ENCODE data around the gene SLC38A9. TPM values are rescaled to one million over a fixed set of nuclear protein-coding genes. Genes with fewer than 3 reads are reported as not detected.
"Not testable (repeated sequence)": the region's sequence is repeated elsewhere in the genome, so short reads cannot be mapped to it uniquely, and the experiment has no call there.

Gene SLC38A9
- total and polyA plus RNA-seq, 2 experiments from 2014 or later, result 17.0 to 23.8 TPM

- no peak for DNase-seq
- Histone ChIP-seq H3K9me2 (ENCODE audit: insufficient read depth) (no peaks in the 10 kb centered on the region), H3K36me3 (ENCODE audit: low read depth) (no peaks in the 10 kb centered on the region), H3K27ac (no peak overlapping the region), H3F3A (ENCODE audit: insufficient read depth) (no peaks in the 10 kb centered on the region), H3K79me2 (ENCODE audit: insufficient read depth) (no peaks in the 10 kb centered on the region), H3K4me2 (ENCODE audit: unreplicated experiment) (no peak overlapping the region), H3K9me3 (ENCODE audit: low read depth) (no peaks in the 10 kb centered on the region), H3K4me1 (ENCODE audit: insufficient read depth) (no peaks in the 10 kb centered on the region), H3K4me3 (no peak overlapping the region), H4K20me1 (ENCODE audit: insufficient read depth) (no peaks in the 10 kb centered on the region), H3K9ac (no peak overlapping the region), H2AFZ (no peak overlapping the region), H3K27me3 (replicated peaks; ENCODE audit: insufficient read depth) (no peaks in the 10 kb centered on the region)
- TF ChIP-seq EZH2 (IDR thresholded peaks at IDR 0.05; ENCODE audit: insufficient read depth, poor library complexity, severe bottlenecking) (no peak), EZH2phosphoT487 (IDR thresholded peaks at IDR 0.05; ENCODE audit: insufficient read depth, low read depth) (no peak)
- in situ Hi-C loops (cut with MboI), result no loop called here
Measured at GRCh38 chr5:55610542-55610941, 101.6 kb downstream of the SLC38A9 start.

GRCh38 chr5:55609413-55609812, 102.7 kb downstream of the SLC38A9 start:
- H3K79me2 ChIP-seq (ENCODE audit: insufficient read depth), result no peaks in the 10 kb centered on the region
- H3K4me1 ChIP-seq (ENCODE audit: insufficient read depth), result peaks cover 9% of the 10 kb centered on the region
- 95 to 100% methylated on average over 1 of the region's 1 CpG for WGBS, 2 experiments (ENCODE audit: low coverage in 1 of 2, low lambda C conversion rate in 2 of 2, missing lambda C conversion rate in 2 of 2)
- peaks cover 6% of the 10 kb centered on the region for H3F3A ChIP-seq (ENCODE audit: insufficient read depth)
- no peaks in the 10 kb centered on the region for H4K20me1 ChIP-seq (ENCODE audit: insufficient read depth)
- H2AFZ ChIP-seq, result no peak overlapping the region
- H3K36me3 ChIP-seq (ENCODE audit: low read depth), result no peaks in the 10 kb centered on the region
- no peak overlapping the region for H3K4me2 ChIP-seq (ENCODE audit: unreplicated experiment)
- DNase-seq, result no peak
- no peak for TF ChIP-seq EZH2phosphoT487 (IDR thresholded peaks at IDR 0.05; ENCODE audit: insufficient read depth, low read depth)
- TF ChIP-seq EZH2 (IDR thresholded peaks at IDR 0.05; ENCODE audit: insufficient read depth, poor library complexity, severe bottlenecking), result no peak
- H3K9ac ChIP-seq, result no peak overlapping the region
- no peak overlapping the region for H3K4me3 ChIP-seq
- H3K27me3 ChIP-seq (replicated peaks; ENCODE audit: insufficient read depth), result no peaks in the 10 kb centered on the region
- H3K9me3 ChIP-seq (ENCODE audit: low read depth), result no peaks in the 10 kb centered on the region
- in situ Hi-C loops (cut with MboI), result no loop called here
- H3K27ac ChIP-seq, result no peak overlapping the region
- no peaks in the 10 kb centered on the region for H3K9me2 ChIP-seq (ENCODE audit: insufficient read depth)

- Histone ChIP-seq H3F3A (ENCODE audit: insufficient read depth) (peaks cover 12% of the 10 kb centered on the region), H2AFZ (no peak overlapping the region), H3K9ac (no peak overlapping the region), H3K79me2 (ENCODE audit: insufficient read depth) (no peaks in the 10 kb centered on the region), H3K36me3 (ENCODE audit: low read depth) (no peaks in the 10 kb centered on the region), H3K4me2 (ENCODE audit: unreplicated experiment) (no peak overlapping the region), H3K27ac (no peak overlapping the region), H3K27me3 (replicated peaks; ENCODE audit: insufficient read depth) (no peaks in the 10 kb centered on the region), H3K4me3 (no peak overlapping the region), H3K9me2 (ENCODE audit: insufficient read depth) (no peaks in the 10 kb centered on the region), H3K9me3 (ENCODE audit: low read depth) (no peaks in the 10 kb centered on the region), H3K4me1 (ENCODE audit: insufficient read depth) (peaks cover 16% of the 10 kb centered on the region), H4K20me1 (ENCODE audit: insufficient read depth) (no peaks in the 10 kb centered on the region)
- no peak for DNase-seq
- 79 to 86% methylated on average over 6 of the region's 6 CpGs for WGBS, 2 experiments (ENCODE audit: low coverage in 1 of 2, low lambda C conversion rate in 2 of 2, missing lambda C conversion rate in 2 of 2)
- in situ Hi-C loops (cut with MboI), result no loop called here
- TF ChIP-seq EZH2 (IDR thresholded peaks at IDR 0.05; ENCODE audit: insufficient read depth, poor library complexity, severe bottlenecking) (no peak), EZH2phosphoT487 (IDR thresholded peaks at IDR 0.05; ENCODE audit: insufficient read depth, low read depth) (no peak)
Measured at GRCh38 chr5:55608595-55609349, 103.4 kb downstream of the SLC38A9 start.

- H3K27me3 ChIP-seq (replicated peaks; ENCODE audit: insufficient read depth); H4K20me1 ChIP-seq (ENCODE audit: insufficient read depth); H3K4me3 ChIP-seq; H3K9me3 ChIP-seq (ENCODE audit: low read depth); H3K36me3 ChIP-seq (ENCODE audit: low read depth); H3K4me2 ChIP-seq (ENCODE audit: unreplicated experiment); in situ Hi-C loops (cut with MboI); H3K79me2 ChIP-seq (ENCODE audit: insufficient read depth); H3K9me2 ChIP-seq (ENCODE audit: insufficient read depth); H3K27ac ChIP-seq; H3K9ac ChIP-seq; H2AFZ ChIP-seq: not testable (repeated sequence)
- Histone ChIP-seq H3F3A (ENCODE audit: insufficient read depth) (peaks cover 27% of the 10 kb centered on the region), H3K4me1 (ENCODE audit: insufficient read depth) (peaks cover 30% of the 10 kb centered on the region)
- WGBS, 2 experiments (ENCODE audit: low coverage in 1 of 2, low lambda C conversion rate in 2 of 2, missing lambda C conversion rate in 2 of 2), result 67 to 71% methylated on average over 3 to 5 of the region's 5 CpGs
- DNase-seq, result peak; percentile 61
Measured at GRCh38 chr5:55607309-55607708, 104.8 kb downstream of the SLC38A9 start.

- Histone ChIP-seq H3K9me3 (ENCODE audit: low read depth) (no peaks in the 10 kb centered on the region), H3K9me2 (ENCODE audit: insufficient read depth) (no peaks in the 10 kb centered on the region), H4K20me1 (ENCODE audit: insufficient read depth) (no peaks in the 10 kb centered on the region), H2AFZ (peak overlapping the region; percentile 66), H3K4me3 (no peak overlapping the region), H3K27me3 (replicated peaks; ENCODE audit: insufficient read depth) (no peaks in the 10 kb centered on the region), H3K27ac (peak overlapping the region; percentile 99), H3K4me1 (ENCODE audit: insufficient read depth) (peaks cover 57% of the 10 kb centered on the region), H3F3A (ENCODE audit: insufficient read depth) (peaks cover 53% of the 10 kb centered on the region), H3K79me2 (ENCODE audit: insufficient read depth) (no peaks in the 10 kb centered on the region), H3K4me2 (ENCODE audit: unreplicated experiment) (peak overlapping the region; percentile 39), H3K9ac (peak overlapping the region; percentile 89), H3K36me3 (ENCODE audit: low read depth) (no peaks in the 10 kb centered on the region)
- TF ChIP-seq EZH2 (IDR thresholded peaks at IDR 0.05; ENCODE audit: insufficient read depth, poor library complexity, severe bottlenecking) (no peak), EZH2phosphoT487 (IDR thresholded peaks at IDR 0.05; ENCODE audit: insufficient read depth, low read depth) (no peak)
- 75 to 80% methylated on average over 7 of the region's 7 CpGs for WGBS, 2 experiments (ENCODE audit: low coverage in 1 of 2, low lambda C conversion rate in 2 of 2, missing lambda C conversion rate in 2 of 2)
- in situ Hi-C loops (cut with MboI), result no loop called here
- DNase-seq, result peak; percentile 75
Measured at GRCh38 chr5:55604611-55605067, 107.5 kb downstream of the SLC38A9 start.

Measured in GM23248 (cell line).